ENCODE measurements around the gene NFIA. TPM values are rescaled to one million over a fixed set of nuclear protein-coding genes. Genes with fewer than 3 reads are reported as not detected.

The NFIA gene
- total RNA-seq, 1 experiment from 2014 or later = 0.35 TPM

- H4K8ac ChIP-seq (replicated peaks; ENCODE audit: insufficient read length, low read depth, low read length) = no peak overlapping the region
- no peaks in the 10 kb centered on the region for H3K27me3 ChIP-seq (ENCODE audit: insufficient read depth, low read length)
- H4K91ac ChIP-seq (ENCODE audit: insufficient read length, low read depth, low read length) = no peak overlapping the region
- no peaks in the 10 kb centered on the region for H3K79me1 ChIP-seq (ENCODE audit: insufficient read depth, low read depth, low read length, poor library complexity, severe bottlenecking)
- no CpG with 5 or more reads among the region's 5 CpGs for WGBS (ENCODE audit: extremely low coverage, insufficient read length, low lambda C conversion rate)
- H2AFZ ChIP-seq (ENCODE audit: low read length) = no peak overlapping the region
- no peak overlapping the region for H3K23ac ChIP-seq (ENCODE audit: insufficient read length, low read depth, low read length)
- H3K9me3 Mint-ChIP-seq = no peaks in the 10 kb centered on the region; a peak in 1 of 5 replicates
- no peak overlapping the region for H3K4ac ChIP-seq (ENCODE audit: low read depth, low read length)
- no peak overlapping the region for H2AK5ac ChIP-seq (ENCODE audit: insufficient read length, low read length)
- H2BK12ac ChIP-seq (ENCODE audit: insufficient read length, low read depth, low read length) = no peak overlapping the region
- DNase-seq = no peak
- H2BK20ac ChIP-seq (ENCODE audit: low read depth, low read length, poor library complexity, severe bottlenecking) = no peak overlapping the region
- H2BK5ac ChIP-seq (ENCODE audit: insufficient read length, low read length) = no peak overlapping the region
- H3K79me2 ChIP-seq (ENCODE audit: insufficient read depth, low read length) = no peaks in the 10 kb centered on the region
- H3K4me1 ChIP-seq (ENCODE audit: insufficient read depth, low read length) = no peaks in the 10 kb centered on the region
- no peak overlapping the region for H3K18ac ChIP-seq (ENCODE audit: insufficient read length, low read depth, low read length)
- H3K4me1 Mint-ChIP-seq = peaks cover 22 to 24% of the 10 kb centered on the region in 2 experiments
- H3K27ac ChIP-seq (ENCODE audit: insufficient read length, low read depth, low read length) = no peak overlapping the region
- H3K27ac Mint-ChIP-seq = no peak overlapping the region
- no peaks in the 10 kb centered on the region for H3K23me2 ChIP-seq (ENCODE audit: insufficient read length, low read depth, low read length, poor library complexity, severe bottlenecking)
- no peak overlapping the region for H2BK15ac ChIP-seq (ENCODE audit: low read depth, low read length)
- H3K4me3 Mint-ChIP-seq = no peak overlapping the region
- no peak overlapping the region for H3K56ac ChIP-seq (ENCODE audit: insufficient read length, low read depth, low read length)
- H4K20me1 ChIP-seq (ENCODE audit: control insufficient read depth, insufficient read depth, insufficient read length) = no peaks in the 10 kb centered on the region
- H3K36me3 Mint-ChIP-seq (ENCODE audit: insufficient read depth in 1 of 3, low read depth in 3 of 3) = no peaks in the 10 kb centered on the region
- H3K9ac ChIP-seq (ENCODE audit: extremely low read depth, insufficient read length, low read length) = no peak overlapping the region
- H2BK120ac ChIP-seq (ENCODE audit: low read depth, low read length, poor library complexity, severe bottlenecking) = no peak overlapping the region
- no peak overlapping the region for H4K5ac ChIP-seq (ENCODE audit: insufficient read length, low read depth, low read length)
- H3T11ph ChIP-seq (ENCODE audit: low read length) = no peak overlapping the region
- no peak overlapping the region for H3K14ac ChIP-seq (ENCODE audit: insufficient read depth, low read length)
- no peak overlapping the region for H3K4me2 ChIP-seq (ENCODE audit: insufficient read depth, insufficient read length, low read length)
- no peaks in the 10 kb centered on the region for H3K9me3 ChIP-seq (ENCODE audit: control insufficient read depth, low read depth, low read length)
- no peak for TF ChIP-seq CTCF (conservative IDR thresholded peaks at IDR 0.05)
- H3K27me3 Mint-ChIP-seq (ENCODE audit: low read depth) = no peaks in the 10 kb centered on the region; the same call in 1 of the 2 replicates
These were observed 367.0 kb downstream of the NFIA start for GRCh38 chr1:61449410-61449809.

Measured in H9 (cell line).